Esophagus muscularis mucosa (tissue), 3 donors: ENCODE results near the gene MYRIP.

Experiments
- CTCF ChIP-seq, 3 experiments: fragments of 200-600 bp in 2 of 3; fragments of 450-650 bp in 1 of 3; sonication (generic) in 2 of 3; IDR thresholded peaks; one replicate each; pipeline ENCODE4 v1.5.1; 2017 to 2019; ENCODE audit warnings: antibody characterized with exemption in 3 of 3, mild to moderate bottlenecking in 2 of 3, moderate library complexity in 1 of 3
- POLR2A ChIP-seq: fragments of 450-650 bp; IDR thresholded peaks from one replicate; pipeline ENCODE4 v1.6.1; 2017; ENCODE audit warnings: antibody characterized with exemption, moderate library complexity, mild to moderate bottlenecking, low read depth
- POLR2AphosphoS5 ChIP-seq, 2 donors: sonication (generic); formaldehyde crosslinking; IDR thresholded peaks; one replicate each; pipeline ENCODE4 v1.6.1; 2017; ENCODE audit warnings: antibody characterized with exemption in 2 of 2

- TF ChIP-seq CTCF (IDR thresholded peaks at IDR 0.05) (no peak), POLR2AphosphoS5 (IDR thresholded peaks at IDR 0.05) (no peak), POLR2A (no peak)
Measured at GRCh38 chr3:40196966-40197365, 387.6 kb downstream of the MYRIP start.
